ENCODE results near the gene EBLN1.

Gene EBLN1

GRCh38 chr10:22217842-22218241 is at the start of gene EBLN1:
TSS of gene EBLN1 (minus strand) at chr10:22218015. CDS start at chr10:22209983, 8,032 bp downstream.
- no peak for DNase-seq (ENCODE audit: low read depth in 2 of 2)

- DNase-seq (ENCODE audit: low read depth in 2 of 2), result no peak
Observed at GRCh38 chr10:22265839-22266537, 48.2 kb upstream of the EBLN1 start.

GRCh38 chr10:22263106-22263505 is 45.3 kb upstream of the EBLN1 start:
- no peak for DNase-seq (ENCODE audit: low read depth in 2 of 2)

- no peak for DNase-seq (ENCODE audit: low read depth in 2 of 2)
Observed at GRCh38 chr10:22259280-22259679, 41.5 kb upstream of the EBLN1 start.

GRCh38 chr10:22258471-22258870 is 40.7 kb upstream of the EBLN1 start:
- no peak for DNase-seq (ENCODE audit: low read depth in 2 of 2)

- no peak for DNase-seq (ENCODE audit: low read depth in 2 of 2)
Observed at GRCh38 chr10:22253580-22253882, 35.7 kb upstream of the EBLN1 start.

- peak in 1 of 2 donors; percentile 27 for DNase-seq (ENCODE audit: low read depth in 2 of 2)
Observed at GRCh38 chr10:22252801-22253579, 35.2 kb upstream of the EBLN1 start.

- peak in 1 of 2 donors; percentile 42 for DNase-seq (ENCODE audit: low read depth in 2 of 2)
Observed at GRCh38 chr10:22252224-22252800, 34.5 kb upstream of the EBLN1 start.

- peak in 1 of 2 donors; percentile 33 for DNase-seq (ENCODE audit: low read depth in 2 of 2)
Observed at GRCh38 chr10:22251751-22252223, 34.0 kb upstream of the EBLN1 start.

GRCh38 chr10:22250897-22251660 is 33.3 kb upstream of the EBLN1 start:
- no peak for DNase-seq (ENCODE audit: low read depth in 2 of 2)

GRCh38 chr10:22247636-22248035 is 29.8 kb upstream of the EBLN1 start:
- DNase-seq (ENCODE audit: low read depth in 2 of 2), result no peak

GRCh38 chr10:22246680-22247391 is 29.0 kb upstream of the EBLN1 start:
- DNase-seq (ENCODE audit: low read depth in 2 of 2), result no peak

- DNase-seq (ENCODE audit: low read depth in 2 of 2), result no peak
Observed at GRCh38 chr10:22245567-22245966, 27.8 kb upstream of the EBLN1 start.

GRCh38 chr10:22244855-22245254 is 27.0 kb upstream of the EBLN1 start:
- DNase-seq (ENCODE audit: low read depth in 2 of 2), result no peak

- DNase-seq (ENCODE audit: low read depth in 2 of 2), result no peak
Observed at GRCh38 chr10:22244001-22244400, 26.2 kb upstream of the EBLN1 start.

GRCh38 chr10:22243321-22243720 is 25.5 kb upstream of the EBLN1 start:
- DNase-seq (ENCODE audit: low read depth in 2 of 2), result no peak

- DNase-seq (ENCODE audit: low read depth in 2 of 2), result no peak
Observed at GRCh38 chr10:22231260-22231659, 13.4 kb upstream of the EBLN1 start.

- no peak for DNase-seq (ENCODE audit: low read depth in 2 of 2)
Observed at GRCh38 chr10:22230158-22230833, 12.5 kb upstream of the EBLN1 start.

GRCh38 chr10:22229802-22230157 is 12.0 kb upstream of the EBLN1 start:
- DNase-seq (ENCODE audit: low read depth in 2 of 2), result no peak

- peak; percentile 69 to 78 for DNase-seq (ENCODE audit: low read depth in 2 of 2)
Observed at GRCh38 chr10:22228943-22229801, 11.4 kb upstream of the EBLN1 start.

All from stimulated activated CD4-positive, alpha-beta T cell treated with anti-CD3 and anti-CD28 coated beads, Interleukin-1b, Interleukin-23, amount 100 ng/mL, for 1 hour (primary cell).